ENCODE results near the gene CORO1A.

The CORO1A gene

GRCh38 chr16:30142672-30143346 is 40.6 kb upstream of the CORO1A start:
- TF ChIP-seq CTCF (IDR thresholded peaks at IDR 0.05; ENCODE audit: insufficient read depth, low read length, poor library complexity, severe bottlenecking) = peak; percentile 54
- no peaks in the 10 kb centered on the region for H3K36me3 ChIP-seq (ENCODE audit: control insufficient read depth, insufficient read depth, low read length)
- no peaks in the 10 kb centered on the region for H3K27me3 ChIP-seq (replicated peaks; ENCODE audit: control insufficient read depth, insufficient read depth, low read length)
- no peak for DNase-seq (ENCODE audit: extremely low read depth, insufficient read length)
- H3K4me3 ChIP-seq (replicated peaks; ENCODE audit: low read depth, low read length) = no peak overlapping the region

DNA sequence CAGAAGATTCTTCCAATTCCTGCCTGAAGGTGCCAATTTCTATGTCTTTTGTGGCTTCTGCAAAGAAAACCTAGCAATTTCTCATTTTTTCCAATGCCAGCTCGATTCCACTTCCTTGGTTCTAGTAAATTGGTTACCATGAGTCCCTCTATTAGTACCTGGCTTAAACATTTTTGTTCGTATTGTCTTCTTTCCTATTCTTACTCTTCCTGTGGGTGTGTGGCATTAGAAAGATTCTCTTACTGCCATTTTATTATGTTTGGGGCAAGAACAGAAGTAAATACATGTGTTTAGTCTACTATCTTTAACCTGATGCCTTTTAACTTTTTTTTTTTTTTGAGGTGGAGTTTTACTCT is 40.1 kb upstream of the CORO1A start:
- H3K36me3 ChIP-seq (ENCODE audit: control insufficient read depth, insufficient read depth, low read length) = no peaks in the 10 kb centered on the region
- no peak for DNase-seq (ENCODE audit: extremely low read depth, insufficient read length)
- no peaks in the 10 kb centered on the region for H3K27me3 ChIP-seq (replicated peaks; ENCODE audit: control insufficient read depth, insufficient read depth, low read length)
- no peak for TF ChIP-seq CTCF (IDR thresholded peaks at IDR 0.05; ENCODE audit: insufficient read depth, low read length, poor library complexity, severe bottlenecking)
- H3K4me3 ChIP-seq (replicated peaks; ENCODE audit: low read depth, low read length) = no peak overlapping the region

DNA sequence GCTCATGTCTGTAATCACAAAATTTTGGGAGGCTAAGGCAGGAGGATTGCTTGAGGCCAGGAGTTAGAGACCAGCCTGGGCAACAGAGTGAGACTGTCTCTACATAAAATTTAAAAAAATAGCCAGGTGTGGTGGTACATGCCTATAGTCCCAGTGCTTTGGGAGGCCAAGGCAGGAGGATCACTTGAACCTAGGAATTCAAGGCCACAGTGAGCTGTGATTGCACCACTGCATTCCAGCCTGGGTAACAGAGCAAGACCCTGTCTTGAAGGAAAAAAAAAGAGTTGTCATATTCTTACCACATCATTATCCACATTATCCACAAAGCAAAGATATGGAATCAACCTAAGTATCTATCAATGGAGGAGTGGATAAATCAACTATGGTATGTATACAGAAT is 39.4 kb upstream of the CORO1A start:
- Histone ChIP-seq H3K4me3 (replicated peaks; ENCODE audit: low read depth, low read length) (no peak overlapping the region), H3K27me3 (replicated peaks; ENCODE audit: control insufficient read depth, insufficient read depth, low read length) (no peaks in the 10 kb centered on the region)
- DNase-seq (ENCODE audit: extremely low read depth, insufficient read length) = no peak

DNA sequence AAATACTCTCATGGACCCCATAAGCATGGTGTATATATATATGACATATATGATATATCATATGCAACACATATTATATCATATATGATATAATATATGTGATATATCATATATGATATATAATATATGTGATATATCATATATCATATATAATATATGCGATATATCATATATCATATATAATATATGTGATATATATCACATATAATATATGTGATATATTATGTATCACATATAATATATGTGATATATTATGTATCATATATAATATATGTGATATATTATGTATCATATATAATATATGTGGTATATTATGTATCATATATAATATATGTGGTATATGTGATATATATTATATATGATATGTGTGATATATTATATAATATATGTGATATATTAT is 38.5 kb upstream of the CORO1A start:
- DNase-seq (ENCODE audit: extremely low read depth, insufficient read length) = no peak
- Histone ChIP-seq H3K36me3 (ENCODE audit: control insufficient read depth, insufficient read depth, low read length) (no peaks in the 10 kb centered on the region), H3K27me3 (replicated peaks; ENCODE audit: control insufficient read depth, insufficient read depth, low read length) (no peaks in the 10 kb centered on the region), H3K4me3 (replicated peaks; ENCODE audit: low read depth, low read length) (no peak overlapping the region)
- TF ChIP-seq CTCF (IDR thresholded peaks at IDR 0.05; ENCODE audit: insufficient read depth, low read length, poor library complexity, severe bottlenecking) = no peak

More for the DNA sequence above, 39.4 kb upstream of the CORO1A start:
- no peak for TF ChIP-seq CTCF (IDR thresholded peaks at IDR 0.05; ENCODE audit: insufficient read depth, low read length, poor library complexity, severe bottlenecking)
- H3K36me3 ChIP-seq (ENCODE audit: control insufficient read depth, insufficient read depth, low read length) = no peaks in the 10 kb centered on the region

DNA sequence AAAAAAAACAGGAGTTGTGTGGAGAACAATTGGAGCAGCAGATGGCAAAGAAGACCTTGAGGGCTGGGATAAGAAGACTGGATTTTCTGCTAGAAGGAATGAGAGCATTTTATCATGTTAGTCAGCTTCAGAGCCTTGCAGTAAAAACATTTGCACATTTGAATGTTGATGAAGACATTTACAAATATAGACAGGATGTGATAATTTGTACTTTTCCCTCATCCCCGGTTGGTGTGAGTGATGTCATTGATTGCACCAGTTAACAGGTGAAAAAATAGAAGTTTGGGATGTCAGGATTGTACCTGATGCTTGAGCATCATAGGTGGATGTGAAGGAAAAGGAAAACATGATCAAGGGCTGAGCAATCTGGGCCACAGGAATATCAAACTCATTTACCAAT is 37.7 kb upstream of the CORO1A start:
- no peak for TF ChIP-seq CTCF (IDR thresholded peaks at IDR 0.05; ENCODE audit: insufficient read depth, low read length, poor library complexity, severe bottlenecking)
- H3K4me3 ChIP-seq (replicated peaks; ENCODE audit: low read depth, low read length) = no peak overlapping the region

More for the DNA sequence above, 37.7 kb upstream of the CORO1A start:
- H3K36me3 ChIP-seq (ENCODE audit: control insufficient read depth, insufficient read depth, low read length) = no peaks in the 10 kb centered on the region
- no peaks in the 10 kb centered on the region for H3K27me3 ChIP-seq (replicated peaks; ENCODE audit: control insufficient read depth, insufficient read depth, low read length)
- DNase-seq (ENCODE audit: extremely low read depth, insufficient read length) = no peak

All from GM06990 (cell line).